Endometrial microvascular endothelial cells (primary cell): ENCODE measurements around the gene STXBP2. TPM values are rescaled to one million over a fixed set of nuclear protein-coding genes. Genes with fewer than 3 reads are reported as not detected.

Source experiments
- in situ Hi-C: cut with HindIII; loops from 2 replicates; pipeline ENCODE4 v1.10.0; 2017; ENCODE audit warnings: low sequenced_read_pairs, low pct_unique_long_range_greater_than_20kb; ENCODE audit errors: inconsistent ontology term
- total RNA-seq: library from RNA; depleted of rRNA; stranded (reverse); fragments of >200 nt; gene quantifications from one replicate; pipeline ENCODE4 v1.2.3, GENCODE V29; 2015; ENCODE audit errors: inconsistent ontology term

STXBP2 gene
- total RNA-seq, 1 donor from 2014 or later: 29.8 TPM

- in situ Hi-C loops: no loop called here
Measured at GRCh38 chr19:7670150-7670783, 33.4 kb downstream of the STXBP2 start.

GRCh38 chr19:7670790-7671189, 33.9 kb downstream of the STXBP2 start:
- in situ Hi-C loops: no loop called here

- in situ Hi-C loops: no loop called here
Measured at GRCh38 chr19:7672522-7672921, 35.6 kb downstream of the STXBP2 start.

DNA sequence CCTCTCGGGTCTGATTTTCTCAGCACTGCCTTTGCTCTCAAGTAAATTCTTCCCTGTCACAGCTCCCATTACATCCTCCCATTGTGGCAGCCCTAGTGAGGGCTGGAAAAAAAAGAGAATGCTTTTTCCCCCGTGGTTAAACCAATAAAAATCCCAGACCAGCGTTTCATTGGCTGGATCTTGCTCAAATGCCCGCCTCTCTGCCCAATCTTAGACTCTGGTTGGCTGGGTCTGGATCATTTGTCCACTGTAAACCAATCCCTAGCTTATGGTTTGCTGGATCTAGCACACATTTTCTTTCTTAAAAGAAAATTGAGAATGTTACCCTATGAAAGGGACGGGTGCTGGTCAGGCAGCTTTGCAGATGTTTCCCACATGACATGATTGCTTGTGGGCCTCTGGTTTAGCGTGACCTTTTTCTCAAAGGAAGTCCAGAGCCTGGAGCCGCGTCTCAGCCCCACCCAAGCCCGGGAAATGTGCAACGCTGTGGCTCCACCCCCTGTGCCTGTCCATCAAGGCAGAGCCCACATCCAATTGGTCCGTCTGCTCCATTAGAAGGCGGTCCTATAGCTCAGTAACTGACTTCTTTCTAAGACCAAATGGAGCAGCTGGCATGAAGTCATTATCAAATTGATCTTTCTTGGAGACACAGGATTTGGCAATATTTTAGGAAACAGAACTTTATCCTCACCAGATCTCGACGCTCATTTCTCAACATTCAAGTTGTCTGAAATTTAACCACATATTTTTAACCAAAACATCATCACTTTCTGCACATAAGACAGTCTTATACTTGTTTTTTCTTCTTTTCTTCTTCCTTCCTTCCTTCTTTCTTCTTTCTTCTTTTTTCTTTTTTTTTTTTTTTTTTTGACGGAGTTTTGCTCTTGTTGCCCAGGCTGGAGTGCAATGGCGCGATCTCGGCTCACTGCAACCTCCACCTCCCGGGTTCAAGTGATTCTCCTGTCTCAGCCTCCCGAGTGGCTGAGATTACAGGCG, 37.4 kb downstream of the STXBP2 start:
- in situ Hi-C loops: no loop called here

GRCh38 chr19:7676376-7676775, 39.5 kb downstream of the STXBP2 start:
- in situ Hi-C loops: no loop called here

DNA sequence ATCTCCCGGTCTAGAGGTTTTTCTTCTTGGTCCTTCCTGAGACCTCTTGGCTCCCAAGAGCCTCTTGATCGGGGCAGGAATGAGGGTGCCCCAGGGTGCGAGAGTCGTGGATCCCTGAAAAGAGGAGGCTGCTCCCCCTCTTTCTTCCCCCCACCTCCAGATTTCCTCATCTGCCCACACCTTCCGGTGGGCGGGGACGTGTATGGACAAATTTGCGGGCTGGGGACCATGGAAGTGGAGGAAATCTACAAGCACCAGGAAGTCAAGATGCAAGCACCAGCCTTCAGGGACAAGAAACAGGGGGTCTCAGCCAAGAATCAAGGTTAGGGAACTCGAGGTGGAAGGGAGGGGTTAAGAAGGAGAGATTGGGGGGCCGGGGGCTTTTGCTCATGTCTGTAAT, 39.9 kb downstream of the STXBP2 start, which contains the start of gene MCEMP1:
MCEMP1 (plus strand) TSS at position 237 of the 400 bp plus-strand sequence; CDS start at position 268, 31 bp downstream.
- in situ Hi-C loops: no loop called here

DNA sequence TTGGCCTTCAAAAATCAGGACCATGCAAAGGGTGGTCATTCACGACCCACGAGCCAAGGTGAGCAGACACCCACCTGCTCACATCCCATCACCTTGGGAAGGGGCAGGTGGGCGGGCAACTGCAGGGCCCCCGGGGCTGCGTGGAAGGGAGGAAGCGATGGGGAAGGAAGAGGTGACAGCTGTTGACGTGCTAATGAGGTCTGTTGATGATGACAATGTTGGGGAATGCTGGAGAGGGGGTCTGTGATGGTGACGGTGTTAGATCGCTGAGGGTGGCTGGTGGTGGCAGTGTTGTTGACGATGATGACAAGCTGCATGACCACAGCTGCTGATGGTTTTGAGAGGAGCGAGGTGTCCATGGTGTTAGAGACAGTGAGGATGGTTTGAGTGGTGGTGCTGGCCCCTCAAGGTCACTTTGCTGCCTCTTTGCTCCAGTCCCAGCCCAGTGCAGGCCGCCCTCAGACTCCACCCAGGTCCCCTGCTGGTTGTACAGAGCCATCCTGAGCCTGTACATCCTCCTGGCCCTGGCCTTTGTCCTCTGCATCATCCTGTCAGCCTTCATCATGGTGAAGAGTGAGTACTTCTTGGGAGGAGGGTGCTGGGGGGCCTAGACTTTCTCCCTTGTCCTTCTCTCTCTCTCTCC, 40.9 kb downstream of the STXBP2 start:
- in situ Hi-C loops: no loop called here

DNA sequence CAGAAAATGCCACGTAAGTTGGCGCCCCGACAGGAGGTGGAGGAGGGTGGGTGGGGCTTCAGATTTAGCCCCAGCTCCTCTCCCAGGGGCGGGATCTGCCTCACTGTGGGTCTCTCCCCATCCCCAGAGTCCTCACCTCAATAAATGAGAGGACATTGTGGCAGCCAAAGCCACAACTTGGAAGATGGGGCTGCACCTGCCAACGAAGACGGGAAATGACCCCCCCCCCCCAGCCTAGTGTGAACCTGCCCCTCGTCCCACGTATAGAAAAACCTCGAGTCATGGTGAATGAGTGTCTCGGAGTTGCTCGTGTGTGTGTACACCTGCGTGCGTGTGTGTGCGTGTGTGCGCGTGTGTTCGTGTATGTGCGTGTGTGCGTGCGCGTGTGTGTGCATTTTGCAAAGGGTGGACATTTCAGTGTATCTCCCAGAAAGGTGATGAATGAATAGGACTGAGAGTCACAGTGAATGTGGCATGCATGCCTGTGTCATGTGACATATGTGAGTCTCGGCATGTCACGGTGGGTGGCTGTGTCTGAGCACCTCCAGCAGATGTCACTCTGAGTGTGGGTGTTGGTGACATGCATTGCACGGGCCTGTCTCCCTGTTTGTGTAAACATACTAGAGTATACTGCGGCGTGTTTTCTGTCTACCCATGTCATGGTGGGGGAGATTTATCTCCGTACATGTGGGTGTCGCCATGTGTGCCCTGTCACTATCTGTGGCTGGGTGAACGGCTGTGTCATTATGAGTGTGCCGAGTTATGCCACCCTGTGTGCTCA, 42.3 kb downstream of the STXBP2 start:
- in situ Hi-C loops: no loop called here

GRCh38 chr19:7679771-7680605, 43.1 kb downstream of the STXBP2 start:
- in situ Hi-C loops: no loop called here

DNA sequence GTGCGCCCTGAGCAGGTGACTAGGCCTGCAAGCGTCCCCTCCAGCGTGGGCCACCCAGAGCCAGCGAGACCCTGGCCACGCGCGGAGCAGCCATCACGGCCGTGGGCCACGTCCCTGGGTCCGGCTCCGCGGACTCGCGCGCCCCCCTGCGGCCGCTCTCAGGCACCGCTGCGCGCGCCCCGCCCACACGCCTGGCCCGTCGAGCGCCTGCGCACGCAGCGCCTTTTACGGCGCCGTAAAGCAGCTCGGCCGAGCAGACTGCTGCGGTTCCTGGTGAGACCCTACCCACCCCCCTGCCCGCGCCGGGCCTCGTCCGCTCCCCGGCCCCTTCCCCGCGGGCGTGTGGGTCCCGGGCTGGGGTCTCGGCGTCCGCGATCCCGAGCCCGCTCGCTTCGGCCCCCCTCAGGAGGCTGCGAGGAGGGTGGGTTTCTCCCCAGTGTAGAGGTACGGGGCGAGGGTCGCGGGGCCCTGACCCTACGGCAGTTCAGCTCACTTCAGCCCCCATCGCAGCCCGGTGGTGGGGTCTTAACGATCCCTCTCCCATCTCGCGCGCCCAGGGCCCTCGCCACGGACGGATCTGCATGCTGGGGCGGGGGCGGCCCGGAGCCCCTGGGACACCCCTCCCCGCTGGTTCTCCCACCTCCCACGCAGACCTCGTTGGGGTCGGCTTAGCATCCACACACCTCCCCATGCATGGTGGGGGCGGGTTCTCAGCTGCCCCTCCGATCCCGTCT, 43.9 kb downstream of the STXBP2 start, which contains the start of gene TRAPPC5:
TRAPPC5 (plus strand) TSS at position 228 of the 734 bp plus-strand sequence. CDS start 1,421 bp downstream, outside the sequence.
- in situ Hi-C loops: no loop called here

DNA sequence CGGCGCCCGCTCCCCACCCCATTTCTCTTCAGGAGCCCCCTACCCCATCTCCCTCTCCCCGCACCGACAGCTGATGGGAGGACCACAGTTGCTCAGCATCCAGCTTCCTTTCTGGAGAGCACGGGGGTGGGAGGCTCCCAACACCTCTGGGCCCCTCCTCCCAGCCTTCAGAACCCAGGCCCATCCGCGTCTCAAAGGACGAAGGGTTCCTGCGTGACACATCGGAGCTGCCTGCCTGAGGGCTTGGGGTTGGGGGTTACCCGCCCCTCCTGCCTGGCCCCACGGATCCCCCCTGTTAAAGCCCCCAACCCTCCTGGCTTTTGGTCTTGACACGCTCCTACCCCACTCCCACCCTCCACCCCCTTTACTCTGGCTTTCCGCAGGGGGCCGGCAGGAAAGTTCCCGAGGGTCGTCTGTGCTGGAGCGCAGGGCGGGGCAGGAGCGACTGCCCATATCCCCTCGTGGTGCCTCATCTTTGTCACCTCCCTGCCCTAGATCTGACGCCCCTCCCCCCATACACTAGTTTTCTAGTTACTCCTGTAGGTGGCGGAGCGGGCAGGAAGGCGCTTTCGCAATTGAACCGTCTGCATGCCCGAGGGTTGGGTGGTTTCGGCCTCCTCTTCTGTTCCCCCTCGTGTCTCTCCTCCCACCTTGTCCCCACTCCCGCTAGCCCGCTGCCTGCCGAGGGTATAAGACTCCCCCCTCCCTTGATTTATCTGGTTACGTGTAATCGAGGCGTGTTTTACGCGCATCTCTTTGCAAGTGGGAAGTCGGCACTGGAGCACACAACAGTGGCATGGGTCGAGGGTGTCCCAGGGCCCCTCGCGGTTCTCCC, 44.6 kb downstream of the STXBP2 start:
- in situ Hi-C loops: no loop called here

GRCh38 chr19:7682175-7682855, 45.4 kb downstream of the STXBP2 start:
- in situ Hi-C loops: no loop called here

DNA sequence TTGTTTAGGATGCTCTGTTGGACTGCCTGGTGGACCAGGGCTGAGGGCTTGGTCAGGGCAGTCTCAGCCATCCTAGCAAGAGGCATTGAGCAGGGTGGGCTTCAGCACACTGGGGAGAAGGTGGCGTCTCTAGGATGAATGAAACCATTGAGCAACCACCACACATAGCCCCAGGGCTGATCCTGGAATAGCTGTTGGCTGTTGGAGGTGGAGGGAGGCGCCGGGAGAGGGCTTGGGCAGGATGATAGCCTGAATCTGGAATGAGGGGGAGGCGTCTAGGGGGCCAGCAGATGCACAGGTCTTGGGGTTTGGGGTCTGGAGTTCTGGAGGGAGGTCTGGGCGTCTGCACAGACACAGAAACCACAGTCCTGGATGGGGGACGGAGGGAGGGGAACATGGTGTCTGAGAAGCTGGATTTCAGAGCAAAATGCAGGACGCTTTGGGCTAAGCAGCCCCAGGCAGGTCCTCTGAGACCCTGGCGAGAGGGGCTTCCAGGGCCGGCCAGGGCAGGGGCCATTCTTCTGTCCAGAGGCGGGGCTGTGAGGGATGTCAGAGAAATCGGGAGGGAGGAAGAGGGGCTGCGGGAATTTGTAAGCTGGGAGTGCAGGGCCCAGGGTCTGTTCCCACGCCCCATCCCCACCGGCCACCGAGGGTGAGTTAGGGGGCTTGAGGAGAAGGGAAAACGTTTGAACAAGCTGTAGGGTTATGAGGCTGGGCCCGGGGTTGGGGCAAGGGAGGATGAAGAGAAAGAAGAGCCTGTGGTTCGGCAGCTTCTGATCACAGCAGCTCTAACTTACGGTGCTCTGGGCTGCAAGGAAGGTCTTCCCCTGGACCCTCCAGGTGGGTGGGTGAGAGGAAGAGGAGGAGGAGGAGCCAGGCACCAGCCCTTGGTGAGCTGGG, 48.9 kb downstream of the STXBP2 start:
- in situ Hi-C loops: no loop called here

- in situ Hi-C loops: no loop called here
Measured at GRCh38 chr19:7687177-7687576, 50.3 kb downstream of the STXBP2 start.

- in situ Hi-C loops: no loop called here
Measured at GRCh38 chr19:7689165-7689564, 52.3 kb downstream of the STXBP2 start.
